ENCODE data around the gene CHST12. TPM values are rescaled to one million over a fixed set of nuclear protein-coding genes. Genes with fewer than 3 reads are reported as not detected.
A peak's percentile ranks its signal among the peaks of the same experiment; 100 is the strongest.
"Not testable (repeated sequence)": the region's sequence is repeated elsewhere in the genome, so short reads cannot be mapped to it uniquely, and the experiment has no call there.

CHST12 gene
- total RNA-seq, 1 experiment from 2014 or later: 17.7 TPM

DNA sequence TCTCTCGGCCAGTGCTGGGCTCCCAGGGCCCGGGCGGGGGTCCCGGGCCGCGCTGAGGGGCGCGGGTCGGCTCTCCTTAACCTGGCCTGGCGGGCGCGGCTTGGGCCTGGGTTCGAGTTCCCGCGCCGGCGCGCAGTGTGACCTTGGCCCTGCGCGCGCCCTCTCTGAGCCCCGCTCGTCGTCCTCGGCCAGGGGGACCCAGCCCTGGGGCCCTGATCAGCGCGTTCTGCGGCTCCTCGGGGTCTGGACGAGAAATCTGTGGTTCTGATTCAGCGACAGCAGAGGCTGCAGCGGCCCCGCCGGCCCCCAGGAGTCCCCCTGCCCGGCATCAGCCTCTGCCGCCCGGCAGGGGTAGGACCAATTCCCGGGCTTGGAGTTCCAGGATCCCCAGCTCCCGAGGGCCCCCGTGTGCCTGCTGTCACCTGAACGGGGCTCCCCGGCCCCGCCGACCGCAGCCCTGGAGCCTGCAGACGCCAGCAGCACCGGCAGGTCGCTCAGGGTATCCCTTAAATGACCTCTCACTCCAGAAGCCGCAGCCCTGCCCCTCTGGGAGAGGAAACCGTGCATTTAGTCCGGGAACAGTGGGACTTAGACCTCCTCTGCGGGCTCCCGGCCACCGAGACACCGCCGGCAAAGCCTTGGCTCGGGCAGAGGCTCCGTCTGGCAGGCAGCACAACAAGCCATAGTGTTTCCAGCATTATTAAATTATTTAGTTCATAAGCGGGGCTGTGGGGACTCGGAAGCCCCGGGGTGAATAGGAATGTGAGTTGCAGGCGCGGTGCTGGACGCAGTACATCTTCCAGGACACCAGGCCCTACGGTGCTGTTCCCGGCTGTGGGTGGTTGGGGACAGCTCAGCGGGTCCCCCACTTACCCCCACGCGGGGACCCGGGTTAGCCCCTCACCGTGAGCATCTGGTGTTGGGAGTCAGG, 572 bp downstream of the CHST12 start:
- DNase-seq (ENCODE audit: low read depth): peak; percentile 31

DNA sequence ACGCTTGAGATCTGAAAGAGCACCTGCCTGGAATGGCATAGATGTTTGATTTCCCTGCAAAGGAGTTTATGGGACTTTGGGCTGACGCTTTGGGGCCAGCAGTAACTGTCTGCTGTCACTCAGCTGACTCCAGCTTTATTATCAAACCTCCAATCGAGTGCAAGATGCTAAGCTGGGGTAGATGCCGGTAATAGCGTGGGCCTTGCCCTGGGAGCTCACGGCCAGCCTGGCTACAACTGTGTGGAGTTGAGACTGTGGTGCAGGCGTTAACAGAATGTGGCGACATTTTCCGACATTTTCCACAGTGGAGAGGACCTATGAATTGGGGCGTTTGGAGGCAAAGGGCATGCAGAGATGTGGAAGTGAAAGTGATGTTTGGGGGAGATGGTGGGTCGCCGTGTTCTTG, 1.3 kb downstream of the CHST12 start:
- no peak for DNase-seq (ENCODE audit: low read depth)

DNA sequence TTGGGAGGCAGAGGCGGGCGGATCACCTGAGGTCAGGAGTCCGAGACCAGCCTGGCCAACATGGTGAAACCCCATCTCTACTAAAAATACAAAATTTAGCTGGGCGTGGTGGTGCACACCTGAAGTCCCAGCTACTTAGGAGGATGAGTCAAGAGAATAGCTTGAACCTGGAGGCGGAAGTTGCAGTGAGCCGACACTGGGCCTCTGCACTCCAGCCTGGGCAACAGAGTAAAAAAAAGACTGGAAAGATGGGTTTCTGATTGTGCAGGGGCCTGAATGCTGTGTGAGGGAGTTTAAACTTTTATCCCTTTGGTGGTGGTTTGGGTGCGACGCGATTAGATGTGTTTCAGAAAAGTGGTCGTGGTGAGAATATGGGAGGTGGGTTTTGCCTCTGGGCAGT, 1.8 kb downstream of the CHST12 start:
- DNase-seq (ENCODE audit: low read depth): no peak

DNA sequence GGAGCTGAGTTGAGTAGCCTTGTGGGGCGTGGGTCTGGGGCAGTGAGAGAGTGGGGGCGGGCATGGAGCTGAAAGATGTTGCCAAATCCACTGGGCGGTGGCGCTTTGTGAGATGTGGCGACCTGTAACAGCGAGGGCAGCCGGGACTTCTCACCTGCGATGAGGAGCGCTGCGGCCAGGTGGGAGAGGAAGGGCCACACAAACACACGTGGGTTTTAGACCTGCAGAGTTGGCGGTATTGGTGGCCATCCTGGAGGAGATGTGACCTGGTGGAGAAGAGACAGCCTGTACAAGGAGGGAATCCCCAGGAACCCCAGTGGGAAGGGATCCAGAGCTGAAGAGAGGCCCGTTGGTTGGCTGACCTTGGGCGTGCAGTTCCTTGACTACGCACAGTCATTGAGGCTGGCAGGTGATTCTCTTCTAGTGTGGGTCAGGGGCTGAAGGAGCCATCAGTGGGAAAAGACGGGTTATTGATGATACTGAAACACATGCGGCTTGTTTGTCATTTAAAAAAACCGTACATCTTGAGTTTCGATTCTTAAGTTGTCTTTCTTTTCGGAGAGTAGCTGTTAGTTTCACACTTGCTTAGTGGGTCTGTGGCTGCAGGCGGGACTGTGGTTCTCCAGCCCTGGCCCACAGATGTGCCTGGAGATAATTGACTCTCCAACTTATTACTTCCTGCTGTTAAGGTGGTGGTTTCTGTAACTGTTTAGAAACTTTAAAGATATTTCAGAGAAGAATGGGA, 2.4 kb downstream of the CHST12 start:
- no peak for DNase-seq (ENCODE audit: low read depth)

DNA sequence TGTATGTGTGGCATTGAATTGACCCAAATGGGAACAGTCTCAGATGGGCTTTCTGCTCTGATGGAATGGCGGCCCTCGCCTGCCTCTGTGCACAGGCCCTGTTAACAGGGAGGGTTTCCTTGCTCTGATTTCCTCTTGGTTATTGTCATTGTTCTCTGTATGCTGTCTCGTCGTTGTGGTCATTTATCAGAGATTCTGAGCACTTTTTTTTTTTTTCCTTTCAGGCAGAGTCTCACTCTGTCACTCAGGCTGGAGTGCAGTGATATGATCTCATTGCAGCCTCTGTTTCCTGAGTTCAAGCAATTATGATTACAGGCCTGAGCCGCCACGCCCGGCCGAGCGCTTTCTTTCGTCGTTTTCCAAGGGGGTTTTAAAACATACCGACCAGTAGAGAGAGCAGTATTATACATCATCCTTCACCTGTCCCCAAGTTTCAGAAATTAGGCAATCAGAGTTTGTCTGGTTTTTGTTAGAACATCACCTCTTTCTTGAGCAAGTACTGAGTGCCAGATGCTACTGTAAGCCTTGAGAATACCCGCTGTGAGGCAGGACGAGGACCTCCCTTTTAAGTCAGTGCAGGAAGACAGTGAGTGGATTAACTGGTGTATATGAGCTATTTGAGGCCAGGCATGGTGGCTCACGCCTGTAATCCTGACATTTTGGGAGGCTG, 6.5 kb downstream of the CHST12 start:
- DNase-seq (ENCODE audit: low read depth): no peak

DNA sequence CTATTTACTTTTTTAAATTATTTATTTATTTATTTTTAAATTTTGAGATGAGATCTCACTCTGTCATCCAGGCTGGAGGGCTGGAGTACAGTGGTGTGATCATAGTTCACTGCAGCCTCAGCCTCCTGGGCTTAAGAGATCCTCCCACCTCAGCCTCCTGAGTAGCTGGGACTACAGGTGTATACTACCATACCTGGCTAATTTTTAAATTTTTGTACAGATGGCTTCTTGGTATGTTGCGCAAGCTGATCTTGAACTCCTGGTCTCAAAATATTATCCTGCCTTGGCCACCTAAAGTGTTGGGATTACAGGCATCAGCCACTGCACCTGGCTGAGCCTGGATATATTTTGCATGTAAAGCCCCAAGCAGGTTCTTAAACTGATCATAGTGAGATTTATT, 7.6 kb downstream of the CHST12 start:
- DNase-seq (ENCODE audit: low read depth): no peak

DNA sequence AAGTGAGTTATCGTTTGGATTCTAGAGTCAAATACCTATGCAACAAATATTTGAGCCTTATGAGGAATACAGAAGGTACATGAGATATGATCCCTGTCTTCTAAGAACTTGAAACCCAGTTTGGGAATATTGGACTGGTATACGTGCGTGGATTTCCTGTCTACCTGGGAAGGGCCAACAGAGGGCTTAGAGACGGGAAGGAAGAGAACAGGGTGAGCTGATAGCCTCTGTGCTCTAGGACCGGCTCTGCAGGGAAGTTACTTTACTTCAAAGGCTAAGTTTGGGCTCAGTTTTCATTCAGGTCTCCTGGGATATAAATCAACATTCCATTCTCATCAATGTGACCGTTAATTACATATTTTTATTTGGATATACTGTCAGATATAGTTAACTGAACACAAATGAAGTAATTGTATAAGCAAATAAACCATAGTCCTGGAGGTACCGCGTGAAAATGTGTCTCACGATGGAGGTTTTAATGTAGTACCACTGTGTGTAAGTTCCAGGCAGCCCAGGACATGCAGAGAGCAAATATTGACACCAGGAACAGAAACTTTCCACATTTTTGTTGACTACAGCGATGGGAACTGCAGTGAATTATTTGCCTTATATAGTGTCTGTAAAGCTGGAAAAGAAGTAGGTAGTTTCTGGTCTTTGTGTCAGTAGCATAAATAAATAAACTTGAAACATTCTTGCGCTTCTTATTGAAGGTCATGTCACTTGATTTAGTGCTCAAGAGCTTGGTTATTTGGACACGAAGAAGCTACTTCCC, 8.6 kb downstream of the CHST12 start:
- no peak for DNase-seq (ENCODE audit: low read depth)

DNA sequence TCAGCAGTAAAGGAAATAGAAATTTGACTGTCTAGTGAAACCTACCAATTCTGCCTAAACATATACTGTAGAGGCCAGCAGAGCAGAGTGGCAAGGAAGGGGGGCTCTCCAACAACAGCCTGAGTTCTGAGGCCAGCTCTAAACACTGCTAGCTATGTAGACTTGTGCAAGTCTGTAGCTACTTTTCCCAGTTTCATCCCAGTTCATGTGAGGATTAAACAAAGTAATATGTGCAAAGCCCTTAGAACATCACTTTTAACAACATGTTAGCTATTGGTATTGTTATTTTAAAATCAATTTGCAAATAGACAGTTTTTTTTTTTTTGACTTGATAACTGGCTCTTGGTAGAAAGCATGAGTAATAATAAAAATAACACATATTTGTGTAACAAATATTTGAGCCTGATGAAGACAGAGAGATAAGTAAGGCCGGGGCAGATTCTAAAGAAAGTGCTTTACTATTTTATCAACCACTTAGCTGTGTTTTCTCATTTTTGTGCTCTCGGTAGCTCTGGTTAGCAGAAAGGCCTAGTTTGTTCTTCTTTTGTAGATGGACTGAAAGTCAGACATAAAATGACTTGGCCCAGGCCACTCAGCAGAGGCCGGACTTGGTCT, 9.3 kb downstream of the CHST12 start:
- DNase-seq (ENCODE audit: low read depth): no peak

DNA sequence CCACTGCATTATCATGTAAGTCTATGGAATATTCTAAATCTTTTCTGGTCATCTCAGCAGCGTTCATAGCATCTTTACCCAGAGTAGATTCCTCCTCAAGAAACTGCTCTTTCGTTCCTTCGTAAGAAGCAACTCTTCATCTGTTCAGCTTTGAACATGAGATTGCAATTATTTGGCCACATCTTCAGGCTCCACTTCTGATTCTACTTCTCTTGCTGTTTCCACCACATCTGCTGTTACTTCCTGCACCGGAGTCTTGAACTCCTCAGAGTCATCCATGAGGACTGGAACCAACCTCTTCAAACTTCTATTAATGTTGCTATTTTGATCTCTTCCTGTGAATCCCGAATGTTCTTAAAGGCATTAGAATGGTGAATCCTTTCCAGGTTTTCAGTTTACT, 12.7 kb downstream of the CHST12 start:
- DNase-seq (ENCODE audit: low read depth): no peak

DNA sequence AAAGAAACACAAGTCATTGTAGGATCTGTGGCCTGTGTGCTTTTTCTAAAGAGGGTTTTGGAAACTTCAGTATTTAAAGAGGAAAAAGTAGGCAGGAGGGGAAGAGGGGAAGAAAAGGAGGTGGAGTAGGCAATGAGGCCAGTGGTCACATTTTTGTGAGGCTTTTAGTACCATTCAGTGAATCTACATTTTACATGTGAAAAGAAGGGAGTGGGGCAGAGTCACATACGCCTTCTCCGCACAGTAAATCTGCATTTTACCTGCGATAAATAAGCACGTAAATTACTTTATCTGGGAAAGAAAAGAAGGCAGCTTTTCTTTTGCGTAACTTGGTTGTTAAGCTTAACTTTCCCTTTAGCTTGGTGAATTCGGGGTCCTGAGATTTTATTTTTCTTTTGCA, 13.2 kb downstream of the CHST12 start:
- no peak for DNase-seq (ENCODE audit: low read depth)

DNA sequence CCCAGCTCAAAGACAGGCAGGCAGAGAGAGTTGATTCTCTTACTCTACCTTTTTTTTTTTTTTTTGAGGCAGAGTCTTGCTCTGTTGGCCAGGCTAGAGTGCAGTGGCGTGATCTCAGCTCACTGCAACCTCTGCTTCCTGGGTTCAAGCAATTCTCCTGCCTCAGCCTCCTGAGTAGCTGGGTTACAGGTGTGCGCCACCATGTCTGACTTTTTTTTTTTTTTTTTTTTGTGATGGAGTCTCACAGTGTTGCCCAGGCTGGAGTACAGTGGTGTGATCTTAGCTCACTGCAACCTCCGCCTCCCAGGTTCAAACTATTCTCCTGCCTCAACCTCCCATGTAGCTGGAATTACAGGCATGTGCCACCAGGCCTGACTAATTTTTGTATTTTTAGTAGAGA, 13.8 kb downstream of the CHST12 start:
- not testable (repeated sequence) for DNase-seq (ENCODE audit: low read depth)

DNA sequence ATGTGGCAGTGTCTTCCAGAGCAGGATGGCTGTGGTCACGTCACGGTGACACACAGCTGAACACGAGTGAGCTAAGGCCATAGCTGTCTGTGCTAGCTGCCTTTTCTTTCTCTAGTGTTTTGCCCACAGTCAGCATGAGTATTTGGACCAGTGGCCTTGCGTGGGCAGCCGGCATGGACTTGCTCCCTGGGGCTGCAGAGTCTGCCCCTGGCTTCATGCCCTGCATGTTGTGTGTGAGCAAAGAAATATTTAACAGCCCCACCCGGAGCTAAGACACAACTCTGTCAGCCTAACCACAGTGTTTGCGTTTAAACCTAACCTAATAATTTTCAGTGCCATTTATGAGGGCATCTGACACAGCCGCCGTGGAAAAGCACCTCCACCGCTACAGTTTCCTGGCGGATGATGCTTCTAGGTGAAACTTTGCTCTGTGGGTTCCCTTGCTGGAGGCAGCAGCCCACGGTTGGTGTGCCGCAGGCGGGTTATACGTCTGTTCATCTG, 14.6 kb downstream of the CHST12 start:
- no peak for DNase-seq (ENCODE audit: low read depth)

DNA sequence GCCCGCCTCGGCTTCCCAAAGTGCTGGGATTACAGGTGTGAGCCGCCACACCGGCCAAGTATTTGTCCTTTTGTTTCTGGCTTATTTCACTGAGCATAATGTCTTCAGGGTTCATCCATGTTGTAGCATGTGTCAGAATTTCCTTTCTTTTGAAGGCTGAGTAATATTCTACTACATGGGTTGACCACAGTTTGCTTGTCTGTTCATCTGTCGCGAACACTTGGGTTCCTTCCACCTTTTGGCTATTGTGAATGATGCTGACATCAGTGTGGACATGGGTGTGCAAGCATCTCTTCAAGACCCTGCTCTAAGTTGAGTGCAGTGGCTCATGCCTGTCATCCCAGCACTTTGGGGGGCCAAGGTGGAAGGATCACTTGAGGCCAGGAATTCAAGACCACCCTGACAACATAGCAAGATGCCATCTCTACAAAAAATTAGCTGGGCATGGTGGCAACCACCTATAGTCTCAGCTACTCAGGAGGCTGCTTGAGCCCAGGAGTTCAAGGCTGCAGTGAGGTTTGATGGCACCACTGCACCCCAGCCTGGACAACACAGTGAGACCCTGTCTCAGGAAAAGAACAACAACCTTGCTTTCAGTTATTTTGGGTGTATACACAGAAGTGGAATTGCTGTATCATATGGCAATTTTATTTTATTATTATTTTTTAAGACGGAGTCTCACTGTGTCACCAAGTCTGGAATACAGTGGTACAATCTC, 17.0 kb downstream of the CHST12 start:
- no peak for DNase-seq (ENCODE audit: low read depth)

DNA sequence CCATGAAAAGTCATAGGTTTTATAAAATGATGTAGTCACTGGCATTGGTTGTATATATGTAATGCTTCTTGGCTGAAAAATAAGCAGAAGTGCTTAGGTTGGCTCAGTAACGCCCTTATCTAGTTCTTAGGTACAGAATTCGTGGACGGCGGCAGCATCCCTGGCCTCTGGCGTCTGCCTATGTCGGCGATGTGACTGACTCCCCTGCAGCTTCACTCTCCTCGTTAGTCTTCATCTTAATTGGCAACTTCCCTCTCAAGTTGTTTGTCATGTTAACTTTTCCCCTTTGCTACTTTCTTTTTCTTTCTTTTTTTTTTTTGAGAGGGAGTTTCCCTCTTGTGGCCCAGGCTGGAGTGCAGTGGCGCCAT, 18.5 kb downstream of the CHST12 start:
- DNase-seq (ENCODE audit: low read depth): no peak

DNA sequence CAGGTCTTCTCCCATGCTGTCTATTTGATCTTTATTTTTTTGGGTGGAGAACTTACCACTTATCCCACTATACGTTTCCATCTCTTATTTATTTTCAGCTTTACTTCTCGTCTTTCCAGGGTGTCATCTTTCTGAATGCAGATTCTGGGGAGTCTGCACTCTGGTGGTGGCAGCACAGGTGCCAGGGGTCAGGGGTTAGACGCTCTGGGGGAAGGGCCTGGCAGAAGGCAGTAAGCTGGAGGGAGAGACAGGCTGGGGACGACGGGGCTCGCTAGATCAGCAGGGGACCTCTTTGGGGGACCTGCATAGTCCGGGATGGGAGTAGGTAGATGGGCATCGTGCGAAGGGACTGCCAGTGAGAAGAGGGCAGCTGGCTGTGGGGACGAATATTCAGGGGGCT, 22.3 kb downstream of the CHST12 start:
- DNase-seq (ENCODE audit: low read depth): no peak

DNA sequence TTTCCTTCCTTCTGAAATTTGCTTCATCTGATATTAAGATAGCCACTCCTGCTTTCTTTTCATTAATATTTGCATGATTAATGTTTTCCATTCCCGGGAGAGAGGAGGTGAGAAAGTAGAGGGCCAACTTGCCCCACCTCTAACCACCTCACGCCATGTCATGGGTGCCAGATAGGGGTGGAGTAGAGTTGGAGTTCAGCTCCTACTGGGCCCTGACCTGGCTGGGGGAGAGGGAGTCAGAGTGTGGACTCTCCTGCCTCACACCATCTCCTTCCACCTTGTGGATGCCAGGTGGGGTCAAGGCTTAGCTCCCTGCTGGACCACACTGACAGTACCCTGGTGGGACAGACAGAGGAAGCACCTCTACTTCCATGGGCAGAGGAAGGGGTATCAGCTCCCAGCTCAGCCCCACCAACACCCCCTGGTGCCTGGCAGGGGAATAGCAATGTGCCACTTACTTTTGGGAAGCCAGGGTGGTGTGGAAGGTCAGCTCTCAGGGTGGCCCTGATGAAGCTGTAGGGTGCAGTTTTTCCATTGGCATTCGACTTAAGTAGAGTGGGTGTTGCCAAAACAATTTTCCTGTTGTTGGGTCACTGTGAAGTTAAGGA, 28.0 kb downstream of the CHST12 start:
- DNase-seq (ENCODE audit: low read depth): no peak

DNA sequence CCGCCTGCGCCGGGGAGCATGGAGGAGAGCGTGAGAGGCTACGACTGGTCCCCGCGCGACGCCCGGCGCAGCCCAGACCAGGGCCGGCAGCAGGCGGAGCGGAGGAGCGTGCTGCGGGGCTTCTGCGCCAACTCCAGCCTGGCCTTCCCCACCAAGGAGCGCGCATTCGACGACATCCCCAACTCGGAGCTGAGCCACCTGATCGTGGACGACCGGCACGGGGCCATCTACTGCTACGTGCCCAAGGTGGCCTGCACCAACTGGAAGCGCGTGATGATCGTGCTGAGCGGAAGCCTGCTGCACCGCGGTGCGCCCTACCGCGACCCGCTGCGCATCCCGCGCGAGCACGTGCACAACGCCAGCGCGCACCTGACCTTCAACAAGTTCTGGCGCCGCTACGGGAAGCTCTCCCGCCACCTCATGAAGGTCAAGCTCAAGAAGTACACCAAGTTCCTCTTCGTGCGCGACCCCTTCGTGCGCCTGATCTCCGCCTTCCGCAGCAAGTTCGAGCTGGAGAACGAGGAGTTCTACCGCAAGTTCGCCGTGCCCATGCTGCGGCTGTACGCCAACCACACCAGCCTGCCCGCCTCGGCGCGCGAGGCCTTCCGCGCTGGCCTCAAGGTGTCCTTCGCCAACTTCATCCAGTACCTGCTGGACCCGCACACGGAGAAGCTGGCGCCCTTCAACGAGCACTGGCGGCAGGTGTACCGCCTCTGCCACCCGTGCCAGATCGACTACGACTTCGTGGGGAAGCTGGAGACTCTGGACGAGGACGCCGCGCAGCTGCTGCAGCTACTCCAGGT, 29.7 kb downstream of the CHST12 start:
- DNase-seq (ENCODE audit: low read depth): no peak

DNA sequence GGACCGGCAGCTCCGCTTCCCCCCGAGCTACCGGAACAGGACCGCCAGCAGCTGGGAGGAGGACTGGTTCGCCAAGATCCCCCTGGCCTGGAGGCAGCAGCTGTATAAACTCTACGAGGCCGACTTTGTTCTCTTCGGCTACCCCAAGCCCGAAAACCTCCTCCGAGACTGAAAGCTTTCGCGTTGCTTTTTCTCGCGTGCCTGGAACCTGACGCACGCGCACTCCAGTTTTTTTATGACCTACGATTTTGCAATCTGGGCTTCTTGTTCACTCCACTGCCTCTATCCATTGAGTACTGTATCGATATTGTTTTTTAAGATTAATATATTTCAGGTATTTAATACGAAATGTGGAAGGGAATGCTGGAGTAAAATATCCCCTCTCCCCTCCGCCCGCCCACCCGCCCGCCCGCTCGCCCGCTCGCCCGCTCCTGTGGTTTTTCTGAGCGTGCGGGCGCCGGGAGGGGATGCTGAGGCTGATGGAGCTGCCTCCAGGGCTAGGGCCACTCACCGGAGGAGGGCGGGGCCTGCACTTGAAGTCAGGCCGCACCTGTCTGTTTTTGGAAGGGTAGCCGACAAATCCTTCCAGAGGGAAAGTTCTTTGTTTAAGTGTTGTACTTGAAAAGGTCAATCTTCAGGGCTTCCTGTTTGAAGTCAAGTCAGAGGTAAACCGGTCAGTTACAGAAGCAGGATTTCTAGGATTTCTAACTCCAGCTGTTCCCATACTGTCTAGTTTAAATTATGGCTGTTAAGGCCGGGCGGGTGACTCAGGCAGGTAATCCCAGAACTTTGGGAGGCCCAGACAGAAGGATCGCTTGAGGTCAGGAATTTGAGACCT, 30.5 kb downstream of the CHST12 start:
- no peak for DNase-seq (ENCODE audit: low read depth)
